Stimulated activated CD8-positive, alpha-beta memory T cell treated with anti-CD3 and anti-CD28 coated beads, Interleukin-15, amount 100 ng/mL, for 24 hours (primary cell): ENCODE results near the gene CHCHD2.
"Not testable (repeated sequence)": the region's sequence is repeated elsewhere in the genome, so short reads cannot be mapped to it uniquely, and the experiment has no call there.

Experiments
- DNase-seq: peaks from one replicate; pipeline ENCODE4 v3.0.0-alpha.2; 2020; ENCODE audit warnings: low read depth

CHCHD2 gene, protein sequence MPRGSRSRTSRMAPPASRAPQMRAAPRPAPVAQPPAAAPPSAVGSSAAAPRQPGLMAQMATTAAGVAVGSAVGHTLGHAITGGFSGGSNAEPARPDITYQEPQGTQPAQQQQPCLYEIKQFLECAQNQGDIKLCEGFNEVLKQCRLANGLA

DNA sequence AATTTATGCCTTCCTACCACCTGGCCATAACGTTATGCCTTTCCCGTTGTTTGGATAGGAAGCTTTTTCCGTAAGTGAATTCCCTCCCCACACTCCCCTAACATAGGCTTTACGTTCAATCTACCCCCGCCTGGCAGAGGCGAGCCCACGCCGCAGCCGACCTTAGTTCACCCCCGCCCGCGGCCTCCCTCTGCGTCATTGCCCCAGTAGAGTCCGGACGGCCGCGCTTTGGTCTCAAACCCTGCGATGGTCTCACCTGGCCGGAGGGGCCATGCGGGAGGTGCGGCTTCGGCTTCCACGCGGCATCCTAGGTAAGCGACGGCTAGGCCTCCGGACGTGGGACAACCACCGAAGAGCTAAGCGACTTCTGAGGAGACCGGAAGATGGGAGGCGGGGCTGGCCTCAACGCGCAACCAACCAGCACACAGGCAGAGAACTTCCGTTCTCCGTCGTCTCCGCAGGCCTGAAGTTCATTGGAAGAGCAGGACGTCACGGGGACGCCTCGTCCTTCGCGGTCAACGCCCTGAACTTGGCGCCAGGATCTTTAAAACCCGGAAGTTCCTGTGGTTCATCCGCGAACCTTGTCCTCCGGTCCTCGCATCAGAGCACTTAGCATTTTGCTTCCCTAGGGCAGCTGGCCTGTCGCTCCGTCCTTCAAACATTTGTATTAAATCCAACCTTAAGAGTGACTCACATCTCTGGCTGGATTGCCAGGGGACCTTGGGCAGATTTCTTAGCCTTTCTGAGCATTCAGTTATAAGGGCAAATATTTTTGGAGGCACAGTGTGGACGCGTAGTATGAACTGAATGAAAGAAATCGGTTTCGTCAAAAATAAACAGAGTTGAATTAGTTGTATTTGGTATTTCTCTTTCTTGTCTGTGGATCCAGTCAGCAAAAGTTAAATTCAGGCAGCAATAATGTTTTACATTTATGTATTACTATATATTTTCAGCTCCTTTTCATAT, at the start of gene CHCHD2:
CHCHD2 (minus strand) TSS at position 369 of the 966 bp plus-strand sequence; CDS start at position 306, 63 bp downstream.
- peak; percentile 74 for DNase-seq

DNA sequence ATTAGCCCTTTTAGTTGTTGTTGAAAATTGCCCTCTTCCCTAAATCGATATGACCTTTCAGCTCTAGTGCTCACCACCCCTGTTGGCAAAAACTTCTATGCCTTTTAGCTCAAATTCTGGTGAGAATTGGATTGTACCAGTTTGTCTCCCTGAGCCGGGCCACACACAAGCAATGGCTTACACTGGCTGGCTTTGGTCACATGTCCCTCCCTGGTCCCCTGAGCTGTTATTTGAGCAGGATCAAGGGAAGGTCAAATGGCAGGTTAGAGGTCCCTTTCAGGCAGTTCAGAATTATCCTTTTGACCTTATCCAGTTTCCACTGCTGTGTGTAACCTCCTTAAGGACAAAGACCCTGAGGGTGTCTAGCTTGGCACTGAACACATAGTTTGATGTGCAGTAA, 24.8 kb upstream of the CHCHD2 start:
- not testable (repeated sequence) for DNase-seq

- no peak for DNase-seq
Observed at GRCh38 chr7:56127241-56127975, 21.1 kb upstream of the CHCHD2 start.

DNA sequence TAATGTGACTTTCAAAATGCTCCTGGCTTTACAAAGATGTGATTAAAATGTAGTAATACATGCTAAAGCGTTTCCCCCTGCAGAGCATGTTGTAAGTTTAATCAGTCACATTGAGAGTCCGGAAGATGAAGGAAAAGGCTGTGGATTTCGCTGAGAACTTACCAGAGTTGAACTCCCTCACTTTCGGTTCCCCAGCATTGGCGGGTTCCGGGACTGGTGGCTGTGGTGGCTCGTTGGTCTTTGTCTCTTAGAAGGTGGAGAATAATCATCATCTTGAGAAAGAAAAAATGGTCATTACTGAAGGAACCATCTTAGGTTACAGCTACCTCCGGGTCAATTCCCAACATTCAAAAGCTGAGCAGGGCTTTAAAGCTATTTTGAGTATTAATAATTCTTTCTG, 19.6 kb upstream of the CHCHD2 start:
- DNase-seq: no peak

- DNase-seq: no peak
Observed at GRCh38 chr7:56124981-56125380, 18.7 kb upstream of the CHCHD2 start.

DNA sequence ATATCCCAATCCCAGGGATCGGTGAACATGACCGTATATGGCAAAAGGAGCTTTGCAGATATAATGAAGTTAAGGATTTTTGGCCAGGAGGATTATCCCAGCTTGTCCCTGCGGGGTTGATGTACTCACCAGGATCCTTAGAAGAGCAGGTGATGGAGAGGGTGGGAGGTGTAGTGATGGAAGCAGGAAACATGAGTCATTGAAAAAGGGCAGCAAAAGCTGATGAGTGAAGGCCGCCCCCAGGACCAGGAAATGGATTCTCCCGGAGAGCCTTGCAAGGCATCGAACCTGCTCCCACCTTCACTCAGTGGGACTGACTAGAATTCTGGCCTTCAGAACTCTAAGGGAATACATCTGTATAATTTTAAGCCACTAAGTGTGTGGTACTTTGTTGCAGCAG, 15.2 kb upstream of the CHCHD2 start:
- DNase-seq: no peak

GRCh38 chr7:56115852-56116538, 9.7 kb upstream of the CHCHD2 start, which contains the start of gene NUPR2:
NUPR2 (minus strand) TSS chr7:56116417; CDS start chr7:56116314, 103 bp downstream.
- DNase-seq: no peak

GRCh38 chr7:56112244-56112643, 6.0 kb upstream of the CHCHD2 start:
- DNase-seq: not testable (repeated sequence)

DNA sequence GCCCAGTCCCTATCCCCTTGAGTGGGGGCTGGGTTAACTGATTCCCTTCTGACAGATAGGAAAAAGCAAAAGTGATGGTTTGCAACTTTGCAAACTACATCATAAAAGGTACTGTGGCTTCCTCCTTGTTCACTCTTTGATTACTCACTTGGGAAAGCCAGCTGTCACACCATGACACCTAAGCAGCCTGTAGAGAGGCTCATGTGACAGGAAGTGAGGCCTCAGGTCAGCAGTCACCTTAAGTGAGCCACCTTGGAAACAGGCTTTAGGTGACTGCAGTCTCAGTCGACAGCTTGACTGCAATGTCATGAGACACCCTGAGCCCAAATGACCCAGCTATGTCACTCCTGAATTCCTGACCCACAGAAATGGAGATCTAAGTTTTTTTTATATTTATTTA, 4.3 kb upstream of the CHCHD2 start:
- no peak for DNase-seq

GRCh38 chr7:56107954-56108258, 1.6 kb upstream of the CHCHD2 start:
- no peak for DNase-seq

DNA sequence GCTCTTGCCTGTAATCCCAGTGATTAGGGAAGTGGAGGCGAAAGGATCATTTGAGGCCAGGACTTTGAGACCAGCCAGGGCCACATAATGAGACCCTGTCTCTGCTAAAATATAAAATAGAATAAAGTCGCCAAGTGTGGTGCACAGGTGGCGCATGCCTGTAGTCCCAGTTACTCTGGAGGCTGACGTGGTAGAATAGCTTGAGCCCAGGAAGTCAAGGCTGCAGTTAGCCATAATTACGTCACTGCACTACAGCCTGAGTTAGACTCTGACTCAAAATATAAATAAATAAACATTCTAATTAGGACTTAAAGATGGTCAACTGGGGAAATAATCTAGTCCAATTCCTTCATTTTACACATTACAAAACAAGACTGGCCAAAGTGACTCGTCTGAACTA, 768 bp downstream of the CHCHD2 start:
- DNase-seq: no peak

DNA sequence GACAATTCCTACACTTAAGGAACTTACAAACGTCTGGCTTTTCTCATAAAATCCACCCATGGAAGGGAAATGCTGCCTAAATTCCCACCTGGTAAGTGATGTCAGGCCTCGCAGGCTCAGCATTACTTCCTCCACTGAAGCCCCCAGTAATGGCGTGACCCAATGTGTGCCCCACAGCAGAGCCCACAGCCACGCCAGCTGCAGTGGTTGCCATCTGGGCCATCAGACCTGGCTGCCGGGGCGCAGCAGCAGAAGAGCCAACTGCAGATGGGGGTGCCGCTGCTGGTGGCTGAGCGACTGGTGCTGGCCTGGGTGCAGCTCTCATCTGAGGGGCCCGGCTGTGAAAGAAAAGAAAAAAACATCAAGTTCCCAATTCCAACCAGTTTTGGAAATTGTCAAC, 2.1 kb downstream of the CHCHD2 start:
- DNase-seq: not testable (repeated sequence)

DNA sequence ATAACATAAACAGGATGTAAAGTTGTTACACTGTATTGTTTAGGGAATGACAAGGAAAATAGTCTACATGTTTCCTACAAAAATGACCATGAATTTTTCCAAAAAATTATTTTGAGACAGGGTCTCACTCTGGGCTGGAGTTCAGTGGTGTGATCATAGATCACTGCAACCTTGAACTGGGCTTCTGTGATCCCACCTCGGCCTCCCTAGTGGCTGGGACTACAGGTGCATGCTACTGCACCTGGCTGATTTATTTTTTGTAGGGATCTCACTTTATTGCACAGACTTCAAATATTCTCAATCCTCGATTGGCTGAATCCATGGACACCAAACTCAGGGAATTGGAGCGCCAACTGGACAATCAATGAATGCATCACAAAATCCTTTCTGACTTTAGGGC, 6.6 kb downstream of the CHCHD2 start:
- no peak for DNase-seq

GRCh38 chr7:56098187-56099008, 7.9 kb downstream of the CHCHD2 start:
- not testable (repeated sequence) for DNase-seq

DNA sequence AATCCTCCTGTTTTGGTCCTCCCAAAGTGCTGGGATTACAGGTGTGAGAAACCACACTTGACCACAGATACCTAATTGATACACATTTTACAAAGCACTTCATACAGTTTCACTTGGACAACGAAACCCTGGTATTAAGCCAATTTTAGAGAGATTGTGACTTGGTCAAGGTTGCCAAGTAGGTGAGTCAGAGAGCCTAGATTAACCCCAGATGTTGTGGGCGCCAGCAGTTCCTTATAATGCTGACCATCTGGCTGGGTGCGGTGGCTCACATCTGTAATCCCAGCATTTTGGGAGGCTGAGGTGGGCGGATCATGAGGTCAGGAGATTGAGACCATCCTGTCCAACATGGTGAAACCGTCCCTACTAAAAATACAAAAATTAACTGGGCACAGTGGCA, 8.6 kb downstream of the CHCHD2 start:
- DNase-seq: no peak

GRCh38 chr7:56092789-56093531, 13.3 kb downstream of the CHCHD2 start, which contains the start of gene PHKG1:
PHKG1 (minus strand) TSS chr7:56092952; CDS start chr7:56088941, 4,011 bp downstream.
- no peak for DNase-seq

DNA sequence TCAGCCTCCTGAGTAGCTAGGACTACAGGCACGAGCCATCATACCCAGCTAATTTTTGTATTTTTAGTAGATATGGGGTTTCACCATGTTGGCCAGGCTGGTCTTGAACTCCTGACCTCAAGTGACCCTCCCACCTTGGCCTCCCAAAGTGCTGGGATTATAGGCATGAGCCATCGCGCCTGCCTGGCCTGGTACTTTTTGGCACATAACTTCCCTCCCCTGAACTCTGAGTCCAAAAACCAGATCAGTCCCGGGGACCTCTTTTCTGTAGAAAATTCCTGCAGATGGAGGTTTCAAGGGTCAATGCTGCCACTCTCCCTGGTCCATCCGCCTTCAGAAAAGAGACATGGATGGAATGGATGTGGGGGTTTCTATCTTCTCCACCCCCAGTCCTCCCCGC, 13.9 kb downstream of the CHCHD2 start:
- DNase-seq: not testable (repeated sequence)

- DNase-seq: no peak
Observed at GRCh38 chr7:56091591-56091990, 14.7 kb downstream of the CHCHD2 start.

DNA sequence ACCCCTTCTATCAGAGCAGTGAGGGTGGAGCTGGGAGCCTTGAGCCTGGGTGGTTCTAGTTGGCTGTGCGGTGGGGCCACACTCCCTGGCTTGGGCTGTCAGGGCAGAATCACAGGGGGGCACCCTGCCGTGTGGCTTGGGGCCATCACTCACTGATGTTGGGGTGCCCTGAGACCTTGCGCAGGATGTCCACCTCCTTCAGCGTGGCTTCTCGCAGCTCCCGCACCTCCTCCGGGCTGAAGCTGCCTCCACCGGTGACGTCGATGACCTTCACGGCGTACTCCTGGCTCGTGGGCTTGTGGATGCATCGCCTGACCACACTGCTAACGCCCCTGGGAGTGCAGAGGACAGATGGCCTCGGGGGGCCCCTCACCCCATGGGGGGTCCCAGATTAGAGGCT, 18.8 kb downstream of the CHCHD2 start:
- DNase-seq: no peak

DNA sequence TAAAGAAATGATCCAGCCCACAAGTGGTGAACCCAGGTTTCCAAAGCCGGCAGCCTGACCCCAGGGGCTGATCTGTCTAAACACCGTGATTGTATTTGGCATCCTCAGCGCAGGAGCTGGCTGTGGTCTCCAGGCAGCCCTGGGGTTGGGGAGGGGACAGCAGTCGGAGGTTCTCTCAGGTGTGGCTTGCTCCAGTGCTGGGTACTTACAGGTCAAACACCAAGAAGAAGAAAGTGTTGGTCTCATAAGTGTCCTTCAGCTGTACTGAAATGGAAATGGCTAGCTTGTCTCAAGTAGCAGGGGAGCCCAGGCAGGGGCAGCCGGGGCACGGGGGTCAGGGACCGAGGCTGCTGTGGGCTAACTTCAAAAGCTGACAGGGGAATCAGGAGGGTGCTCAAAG, 19.5 kb downstream of the CHCHD2 start:
- DNase-seq: no peak
